ENCODE measurements around the gene PTTG1IP. TPM values are rescaled to one million over a fixed set of nuclear protein-coding genes. Genes with fewer than 3 reads are reported as not detected.

Gene PTTG1IP
- total RNA-seq, 1 donor: 245 TPM

- DNase-seq (ENCODE audit: low read depth): no peak
- H3K4me3 ChIP-seq (ENCODE audit: low read depth, low read length): no peak overlapping the region
- TF ChIP-seq, protein P1, sequence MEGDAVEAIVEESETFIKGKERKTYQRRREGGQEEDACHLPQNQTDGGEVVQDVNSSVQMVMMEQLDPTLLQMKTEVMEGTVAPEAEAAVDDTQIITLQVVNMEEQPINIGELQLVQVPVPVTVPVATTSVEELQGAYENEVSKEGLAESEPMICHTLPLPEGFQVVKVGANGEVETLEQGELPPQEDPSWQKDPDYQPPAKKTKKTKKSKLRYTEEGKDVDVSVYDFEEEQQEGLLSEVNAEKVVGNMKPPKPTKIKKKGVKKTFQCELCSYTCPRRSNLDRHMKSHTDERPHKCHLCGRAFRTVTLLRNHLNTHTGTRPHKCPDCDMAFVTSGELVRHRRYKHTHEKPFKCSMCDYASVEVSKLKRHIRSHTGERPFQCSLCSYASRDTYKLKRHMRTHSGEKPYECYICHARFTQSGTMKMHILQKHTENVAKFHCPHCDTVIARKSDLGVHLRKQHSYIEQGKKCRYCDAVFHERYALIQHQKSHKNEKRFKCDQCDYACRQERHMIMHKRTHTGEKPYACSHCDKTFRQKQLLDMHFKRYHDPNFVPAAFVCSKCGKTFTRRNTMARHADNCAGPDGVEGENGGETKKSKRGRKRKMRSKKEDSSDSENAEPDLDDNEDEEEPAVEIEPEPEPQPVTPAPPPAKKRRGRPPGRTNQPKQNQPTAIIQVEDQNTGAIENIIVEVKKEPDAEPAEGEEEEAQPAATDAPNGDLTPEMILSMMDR (IDR thresholded peaks at IDR 0.05; ENCODE audit: insufficient read depth, low read depth, low read length): no peak
Measured at GRCh38 chr21:44878053-44878982, 4.8 kb upstream of the PTTG1IP start.

GRCh38 chr21:44876849-44877575 lies 3.5 kb upstream of the PTTG1IP start:
- TF ChIP-seq, protein P1 (IDR thresholded peaks at IDR 0.05; ENCODE audit: insufficient read depth, low read depth, low read length): no peak
- no peak for DNase-seq (ENCODE audit: low read depth)
- H3K4me3 ChIP-seq (ENCODE audit: low read depth, low read length): no peak overlapping the region

DNA sequence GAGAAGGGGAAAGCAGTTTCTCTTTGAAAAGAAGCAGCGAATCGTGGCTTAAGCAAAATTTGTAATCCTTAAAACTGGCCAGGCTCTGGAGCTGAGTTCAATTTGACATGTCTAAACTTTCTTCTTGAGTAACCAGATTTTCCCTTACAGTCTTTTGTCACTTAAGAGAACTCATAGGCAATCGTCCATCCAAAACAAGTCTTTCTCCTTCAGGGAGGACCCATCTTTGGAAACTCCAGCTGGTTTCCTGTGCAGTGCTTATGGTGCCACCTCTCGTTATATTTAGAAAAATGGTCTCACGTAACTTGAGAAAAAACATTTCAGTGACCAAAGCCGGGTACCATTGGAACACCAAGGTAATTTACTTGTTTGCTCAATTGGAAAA lies 1.8 kb upstream of the PTTG1IP start:
- peak; percentile 77 for DNase-seq (ENCODE audit: low read depth)
- H3K4me3 ChIP-seq (ENCODE audit: low read depth, low read length): peak overlapping the region; percentile 62
- TF ChIP-seq, protein P1 (IDR thresholded peaks at IDR 0.05; ENCODE audit: insufficient read depth, low read depth, low read length): peak; percentile 25

GRCh38 chr21:44874497-44875315 lies 1.2 kb upstream of the PTTG1IP start:
- peak overlapping the region; percentile 62 for H3K4me3 ChIP-seq (ENCODE audit: low read depth, low read length)
- no peak for DNase-seq (ENCODE audit: low read depth)
- TF ChIP-seq, protein P1 (IDR thresholded peaks at IDR 0.05; ENCODE audit: insufficient read depth, low read depth, low read length): no peak

DNA sequence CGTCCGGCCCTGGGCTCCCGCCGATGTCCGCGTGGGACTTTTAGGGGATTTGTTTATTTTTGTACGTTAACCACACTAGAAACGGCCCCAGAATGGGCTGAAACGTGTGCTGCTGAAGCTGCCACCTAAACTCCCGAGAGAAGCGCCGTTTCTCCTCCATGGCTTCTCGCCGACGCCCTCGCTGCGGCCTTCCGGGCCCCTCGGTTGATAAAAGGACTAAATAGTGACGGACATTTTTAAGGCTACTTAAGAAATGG lies 678 bp upstream of the PTTG1IP start:
- TF ChIP-seq, protein P1 (IDR thresholded peaks at IDR 0.05; ENCODE audit: insufficient read depth, low read depth, low read length): no peak
- no peak for DNase-seq (ENCODE audit: low read depth)
- peak overlapping the region; percentile 62 for H3K4me3 ChIP-seq (ENCODE audit: low read depth, low read length)

DNA sequence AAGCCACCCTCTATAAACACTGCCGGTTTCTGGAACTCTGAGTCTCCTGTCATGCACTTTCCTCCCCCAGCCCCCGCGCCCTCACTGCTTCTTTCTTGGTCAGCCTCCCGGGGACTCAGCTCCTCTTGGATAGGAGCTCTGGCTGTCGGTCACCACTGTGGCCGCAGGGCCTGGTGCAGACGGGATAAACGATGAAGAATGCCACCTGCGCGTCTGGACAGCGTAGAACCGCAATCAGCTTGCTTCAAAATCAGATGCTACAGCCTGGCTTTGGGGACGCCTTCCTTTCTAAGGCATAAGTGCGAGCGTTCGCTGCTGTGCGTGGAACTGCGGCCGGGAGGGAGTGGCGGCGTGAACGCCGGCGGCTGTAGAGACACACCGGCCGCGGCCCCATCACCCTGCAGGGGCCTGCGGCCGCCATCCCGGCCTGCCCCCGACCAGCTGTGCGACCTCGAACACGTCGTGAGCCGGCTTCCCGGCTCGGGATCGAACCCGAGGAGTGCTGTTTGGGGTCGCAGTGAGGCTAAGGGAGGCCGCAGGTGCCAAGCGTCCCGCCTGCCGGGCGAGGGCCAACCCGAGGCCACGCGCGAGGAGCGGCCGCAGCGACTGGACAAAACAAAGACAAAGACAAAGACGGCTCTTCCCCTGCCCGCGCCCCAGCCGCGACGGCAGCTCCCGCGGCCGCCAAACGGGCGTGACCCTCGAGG lies 688 bp downstream of the PTTG1IP start:
- DNase-seq (ENCODE audit: low read depth): peak; percentile 58
- TF ChIP-seq, protein P1 (IDR thresholded peaks at IDR 0.05; ENCODE audit: insufficient read depth, low read depth, low read length): no peak
- H3K4me3 ChIP-seq (ENCODE audit: low read depth, low read length): peak overlapping the region; percentile 87
